Transverse colon (tissue), 4 donors: ENCODE measurements around the gene BRIP1.

Experiments used
- POLR2AphosphoS5 ChIP-seq, 3 donors: sonication (generic); formaldehyde crosslinking; IDR thresholded peaks; one replicate each; pipeline ENCODE4 v1.6.1; 2016; ENCODE audit warnings: antibody characterized with exemption in 3 of 3
- TF ChIP-seq, protein P1 (sequence below), 5 experiments: fragments of 200-600 bp in 3 of 5; fragments of 450-650 bp in 2 of 5; sonication (generic) in 3 of 5; IDR thresholded peaks; 1 replicate in 2 of 5; 2 replicates in 3 of 5; pipeline ENCODE4 v1.5.1; 2016 to 2017; ENCODE audit warnings: antibody characterized with exemption in 5 of 5, inconsistent platforms in 3 of 5, mild to moderate bottlenecking in 2 of 5, moderate library complexity in 1 of 5

GRCh38 chr17:61795546-61795945, 67.8 kb downstream of the BRIP1 start:
- TF ChIP-seq, protein P1, sequence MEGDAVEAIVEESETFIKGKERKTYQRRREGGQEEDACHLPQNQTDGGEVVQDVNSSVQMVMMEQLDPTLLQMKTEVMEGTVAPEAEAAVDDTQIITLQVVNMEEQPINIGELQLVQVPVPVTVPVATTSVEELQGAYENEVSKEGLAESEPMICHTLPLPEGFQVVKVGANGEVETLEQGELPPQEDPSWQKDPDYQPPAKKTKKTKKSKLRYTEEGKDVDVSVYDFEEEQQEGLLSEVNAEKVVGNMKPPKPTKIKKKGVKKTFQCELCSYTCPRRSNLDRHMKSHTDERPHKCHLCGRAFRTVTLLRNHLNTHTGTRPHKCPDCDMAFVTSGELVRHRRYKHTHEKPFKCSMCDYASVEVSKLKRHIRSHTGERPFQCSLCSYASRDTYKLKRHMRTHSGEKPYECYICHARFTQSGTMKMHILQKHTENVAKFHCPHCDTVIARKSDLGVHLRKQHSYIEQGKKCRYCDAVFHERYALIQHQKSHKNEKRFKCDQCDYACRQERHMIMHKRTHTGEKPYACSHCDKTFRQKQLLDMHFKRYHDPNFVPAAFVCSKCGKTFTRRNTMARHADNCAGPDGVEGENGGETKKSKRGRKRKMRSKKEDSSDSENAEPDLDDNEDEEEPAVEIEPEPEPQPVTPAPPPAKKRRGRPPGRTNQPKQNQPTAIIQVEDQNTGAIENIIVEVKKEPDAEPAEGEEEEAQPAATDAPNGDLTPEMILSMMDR (IDR thresholded peaks at IDR 0.05): no peak
- TF ChIP-seq POLR2AphosphoS5 (IDR thresholded peaks at IDR 0.05): no peak
